ENCODE data around the gene ZNF318.
"Not testable (repeated sequence)": the region's sequence is repeated elsewhere in the genome, so short reads cannot be mapped to it uniquely, and the experiment has no call there.

ZNF318 gene

GRCh38 chr6:43389730-43390295 lies 20.4 kb upstream of the ZNF318 start:
- no peak for DNase-seq (ENCODE audit: low read depth, low spot score)

- no peak for DNase-seq (ENCODE audit: low read depth, low spot score)
Measured at GRCh38 chr6:43386492-43386891, 17.0 kb upstream of the ZNF318 start.

GRCh38 chr6:43383021-43383667 lies 13.7 kb upstream of the ZNF318 start:
- no peak for DNase-seq (ENCODE audit: low read depth, low spot score)

DNA sequence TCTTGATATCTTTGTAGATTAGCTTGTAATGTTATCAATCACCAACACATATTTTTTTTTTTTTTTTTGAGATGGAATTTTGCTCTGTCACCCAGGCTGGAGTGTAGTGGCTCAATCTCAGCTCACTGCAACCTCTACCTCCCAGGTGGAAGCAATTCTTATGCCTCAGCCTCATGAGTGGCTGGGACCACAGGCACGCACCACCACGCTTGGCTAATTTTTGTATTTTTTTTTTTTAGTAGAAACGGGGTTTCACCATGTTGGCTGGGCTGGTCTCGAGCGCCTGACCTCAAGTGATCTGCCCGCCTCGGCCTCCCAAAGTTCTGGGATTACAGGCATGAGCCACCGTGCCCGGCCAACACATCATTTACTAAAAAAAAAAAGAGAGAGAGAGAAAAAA lies 11.4 kb upstream of the ZNF318 start:
- DNase-seq (ENCODE audit: low read depth, low spot score), result not testable (repeated sequence)

GRCh38 chr6:43378631-43379030 lies 9.2 kb upstream of the ZNF318 start:
- no peak for DNase-seq (ENCODE audit: low read depth, low spot score)

DNA sequence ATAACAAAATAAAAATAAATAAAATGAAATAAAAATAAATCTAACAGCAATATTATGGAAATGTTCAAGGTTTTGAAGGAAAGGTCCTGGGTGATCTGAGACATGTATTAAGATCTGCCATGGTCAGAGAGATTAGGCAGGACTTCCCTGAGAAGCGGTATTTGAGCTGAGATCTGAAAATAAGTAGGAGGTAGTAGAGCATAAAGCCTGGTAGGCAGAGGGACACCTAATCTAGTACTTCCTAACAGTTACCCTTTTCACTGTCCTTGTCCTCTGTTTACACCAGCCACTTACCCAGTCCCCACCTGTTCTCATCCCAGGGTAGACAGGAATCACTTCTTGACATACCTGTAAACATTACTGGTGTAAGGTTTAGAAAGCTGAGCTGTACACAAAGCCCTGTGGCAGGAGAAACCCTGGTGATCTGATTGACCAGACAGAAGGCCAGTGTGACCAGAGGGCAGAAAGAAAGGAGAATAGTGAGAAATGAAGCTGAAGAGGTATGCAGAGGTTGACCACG lies 8.3 kb upstream of the ZNF318 start:
- DNase-seq (ENCODE audit: low read depth, low spot score), result no peak

GRCh38 chr6:43376551-43376981 lies 7.1 kb upstream of the ZNF318 start:
- DNase-seq (ENCODE audit: low read depth, low spot score), result no peak

DNA sequence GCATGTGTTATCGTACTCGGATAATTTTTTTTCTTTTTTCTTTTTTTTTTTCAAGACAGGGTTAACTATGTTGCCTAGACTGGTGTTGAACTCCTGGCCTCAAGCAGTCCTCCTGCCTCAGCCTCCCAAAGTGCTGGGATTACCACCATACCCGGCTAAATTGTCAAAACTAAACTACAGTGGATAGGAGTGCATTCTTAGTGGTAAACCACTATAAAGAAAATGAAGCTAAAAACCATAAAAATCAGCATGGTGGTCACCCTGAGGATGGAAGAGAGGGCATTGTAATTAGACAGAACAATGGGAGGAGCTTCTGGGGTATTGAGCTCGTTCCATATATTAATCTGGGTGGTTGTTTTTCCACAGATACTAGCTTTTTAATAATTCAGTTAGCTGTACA lies 6.2 kb upstream of the ZNF318 start:
- no peak for DNase-seq (ENCODE audit: low read depth, low spot score)

- DNase-seq (ENCODE audit: low read depth, low spot score), result no peak
Measured at GRCh38 chr6:43373252-43373875, 3.9 kb upstream of the ZNF318 start.

DNA sequence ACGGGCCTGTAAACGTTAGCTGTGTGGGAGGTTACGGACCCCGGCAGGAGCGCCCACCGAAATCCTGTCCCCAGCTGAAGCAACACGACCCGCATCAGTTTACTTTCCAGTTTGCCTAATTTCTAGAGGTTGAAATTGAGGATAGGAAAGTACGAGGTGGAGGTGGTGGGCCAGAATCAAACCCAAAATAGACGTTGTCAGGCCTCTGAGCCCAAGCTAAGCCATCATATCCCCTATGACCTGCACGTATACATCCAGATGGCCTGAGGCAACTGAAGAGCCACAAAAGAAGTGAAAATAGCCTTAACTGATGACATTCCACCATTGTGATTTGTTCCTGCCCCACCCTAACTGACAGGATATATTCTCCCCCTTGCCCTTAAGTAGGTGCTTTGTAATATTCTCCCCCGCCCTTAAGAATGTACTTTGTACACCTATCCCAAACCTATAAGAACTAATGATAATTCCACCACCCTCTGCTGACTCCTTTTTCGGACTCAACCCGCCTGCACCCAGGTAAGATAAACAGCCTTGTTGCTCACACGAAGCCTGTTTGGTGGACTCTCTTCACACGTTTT lies 645 bp upstream of the ZNF318 start:
- DNase-seq (ENCODE audit: low read depth, low spot score), result not testable (repeated sequence)

DNA sequence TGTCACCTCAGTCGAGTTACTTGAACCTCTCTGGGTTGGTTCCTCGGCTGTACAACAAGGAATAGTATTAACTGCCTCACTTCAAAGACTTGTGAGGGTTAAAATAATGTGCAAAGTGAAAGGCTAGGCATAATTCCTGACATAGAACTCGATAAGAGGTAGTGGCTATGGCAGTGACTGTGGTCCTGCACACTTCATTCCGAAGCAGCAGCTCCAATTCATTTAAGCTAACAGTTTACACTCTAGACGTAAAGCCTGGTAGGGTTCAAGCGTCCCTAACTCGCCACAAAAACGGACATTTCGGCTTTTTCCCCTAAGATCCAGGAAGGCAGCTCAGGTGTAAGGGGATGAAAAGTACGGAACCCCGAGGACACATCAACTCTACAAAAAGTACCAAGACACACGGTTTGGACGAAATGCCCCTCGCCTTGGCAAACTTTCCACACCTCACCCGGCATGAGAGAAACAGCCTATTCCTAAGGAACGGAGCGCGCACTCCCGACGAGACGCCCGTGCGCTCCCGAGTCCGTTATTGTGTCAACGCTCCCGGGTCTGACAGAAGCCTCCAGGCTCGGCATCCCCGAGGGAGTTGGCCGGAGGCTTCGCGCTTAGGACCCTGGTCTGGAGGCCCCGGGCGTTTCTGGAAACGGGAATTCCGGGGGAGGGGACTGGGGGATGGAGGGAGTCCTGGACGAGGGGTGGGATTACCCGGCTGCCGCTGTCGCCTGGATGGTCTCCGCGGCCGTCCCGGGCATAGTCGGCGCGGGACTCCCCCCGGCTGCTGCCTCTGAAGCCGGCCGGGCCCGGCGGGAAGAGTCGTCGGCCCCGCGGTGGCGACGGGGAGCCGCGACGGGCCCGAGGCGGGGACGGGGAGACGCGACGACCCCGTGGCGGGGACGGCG lies 937 bp downstream of the ZNF318 start:
- peak; percentile 72 for DNase-seq (ENCODE audit: low read depth, low spot score)

GRCh38 chr6:43367245-43367984 lies 2.0 kb downstream of the ZNF318 start:
- DNase-seq (ENCODE audit: low read depth, low spot score), result no peak

- DNase-seq (ENCODE audit: low read depth, low spot score), result no peak
Measured at GRCh38 chr6:43361269-43361668, 8.2 kb downstream of the ZNF318 start.

DNA sequence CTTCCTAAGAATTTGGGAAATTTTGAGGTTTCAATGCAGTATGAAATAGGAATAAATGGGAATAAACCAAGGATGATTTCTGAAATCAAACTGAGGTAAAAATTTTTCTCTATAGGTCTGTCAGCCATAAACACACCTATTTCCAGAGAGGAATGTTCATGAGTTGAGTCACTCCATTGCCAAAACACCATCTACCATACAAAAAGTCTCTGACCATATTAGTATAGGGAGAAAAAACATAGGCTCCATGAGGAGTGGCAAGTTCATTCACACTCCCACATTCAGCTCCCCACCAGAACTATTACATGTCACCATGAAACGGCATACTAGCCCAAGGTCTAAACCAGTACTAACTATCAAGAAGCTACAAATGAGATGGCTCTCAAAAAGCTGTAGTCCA lies 9.6 kb downstream of the ZNF318 start:
- no peak for DNase-seq (ENCODE audit: low read depth, low spot score)

- DNase-seq (ENCODE audit: low read depth, low spot score), result no peak
Measured at GRCh38 chr6:43359381-43359780, 10.1 kb downstream of the ZNF318 start.

DNA sequence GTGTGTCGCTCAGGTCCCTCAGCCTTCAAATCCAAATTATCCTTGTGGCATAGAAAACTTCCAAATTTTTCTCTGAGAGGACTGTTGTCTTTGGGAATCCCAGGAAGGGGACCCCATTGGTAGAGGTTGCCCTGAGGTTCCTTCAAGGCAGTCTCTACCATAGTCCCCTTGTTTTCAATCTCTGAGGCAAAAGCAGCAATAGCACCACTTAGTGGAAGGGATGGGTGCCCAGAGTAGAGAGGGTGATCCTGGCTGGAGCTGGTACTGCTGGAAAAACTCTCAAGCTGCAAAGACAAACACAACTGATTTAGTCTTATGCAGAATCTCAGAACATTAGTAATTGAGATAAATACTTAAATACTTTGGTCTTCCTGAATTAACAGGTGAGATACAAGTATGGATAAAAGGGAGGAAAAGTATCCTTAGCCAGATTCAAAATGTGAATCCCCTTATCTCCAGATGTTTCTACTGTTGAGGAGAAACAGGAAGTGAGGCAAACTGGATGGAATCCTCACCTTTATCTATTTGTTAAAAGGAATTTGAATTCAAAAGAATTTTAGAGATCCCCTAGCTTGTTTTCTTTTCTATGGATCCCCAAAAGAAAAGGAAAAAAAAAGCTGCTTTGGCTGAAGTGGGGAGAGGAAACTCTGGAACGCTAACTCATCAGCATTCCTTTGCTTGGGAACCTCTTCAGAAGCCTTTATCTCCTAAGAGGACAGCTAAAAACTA lies 13.4 kb downstream of the ZNF318 start:
- peak; percentile 8 for DNase-seq (ENCODE audit: low read depth, low spot score)

DNA sequence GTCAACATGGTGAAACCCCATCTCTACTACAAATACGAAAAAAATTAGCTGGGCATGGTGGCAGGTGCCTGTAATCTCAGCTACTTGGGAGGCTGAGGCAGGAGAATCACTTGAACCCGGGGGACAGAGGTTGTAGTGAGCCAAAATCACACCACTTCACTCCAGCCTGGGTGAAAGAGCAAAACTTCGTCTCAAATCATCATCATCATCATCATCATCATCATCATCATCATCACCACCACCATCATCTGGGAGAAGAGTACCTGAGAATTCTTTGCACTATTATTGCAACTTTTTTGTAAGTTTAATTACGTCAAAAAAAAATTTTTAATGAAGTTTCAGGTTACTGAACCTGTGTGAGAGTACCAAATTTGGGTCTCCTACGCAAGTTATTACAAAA lies 17.5 kb downstream of the ZNF318 start:
- not testable (repeated sequence) for DNase-seq (ENCODE audit: low read depth, low spot score)

- no peak for DNase-seq (ENCODE audit: low read depth, low spot score)
Measured at GRCh38 chr6:43347444-43347843, 22.0 kb downstream of the ZNF318 start.

DNA sequence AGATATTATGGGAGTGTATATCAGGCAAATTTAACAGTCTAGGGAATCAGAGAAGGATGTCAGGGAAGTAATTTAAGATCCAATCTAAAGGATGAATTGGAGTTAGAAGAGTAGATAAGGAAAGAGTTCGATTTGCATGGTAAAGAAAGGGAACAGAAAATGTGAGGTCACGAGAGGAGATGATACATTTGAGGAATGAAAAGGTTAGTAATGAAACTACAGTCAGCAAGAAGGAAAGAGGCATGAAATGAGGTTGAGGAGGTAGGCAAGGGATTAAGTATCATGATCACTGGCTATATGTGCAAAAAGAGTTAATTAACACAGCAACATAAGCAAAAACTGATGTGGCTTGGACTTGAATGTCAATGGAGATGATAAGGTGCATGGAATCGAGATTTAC lies 22.4 kb downstream of the ZNF318 start:
- DNase-seq (ENCODE audit: low read depth, low spot score), result no peak

DNA sequence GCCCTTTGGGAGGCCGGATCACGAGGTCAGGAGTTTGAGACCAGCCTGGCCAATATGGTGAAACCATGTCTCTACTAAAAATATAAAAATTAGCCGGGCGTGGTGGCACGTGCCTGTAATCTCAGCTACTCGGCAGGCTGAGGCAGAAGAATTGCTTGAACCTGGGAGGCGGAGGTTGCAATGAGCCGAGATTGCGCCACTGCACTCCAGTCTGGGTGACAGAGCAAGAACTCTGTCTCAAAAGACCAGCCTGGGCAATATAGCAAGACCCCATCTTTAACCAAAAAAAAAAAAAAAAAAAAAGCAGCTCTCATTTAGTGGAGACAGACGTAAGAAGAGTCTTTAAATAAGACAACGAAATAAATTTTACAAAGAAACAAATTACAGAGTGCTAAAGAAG lies 23.2 kb downstream of the ZNF318 start:
- DNase-seq (ENCODE audit: low read depth, low spot score), result not testable (repeated sequence)
